Prostate gland (tissue), 2 donors: ENCODE measurements around the gene LMBR1. TPM values are rescaled to one million over a fixed set of nuclear protein-coding genes. Genes with fewer than 3 reads are reported as not detected.

ENCODE experiments used
- DNase-seq: peaks from one replicate; pipeline ENCODE4 v3.0.0-alpha.2; 2019; ENCODE audit warnings: low spot score
- H3K27ac ChIP-seq, 2 donors: fragments of 200-600 bp; sonication (generic); 2 replicates each; pipeline ENCODE4 v1.5.1; 2017 to 2019
- H3K27me3 ChIP-seq: fragments of 200-600 bp; sonication (generic); replicated peaks from 2 replicates; pipeline ENCODE4 v1.5.1; 2019; ENCODE audit not compliant: insufficient read depth
- H3K36me3 ChIP-seq, 2 donors: fragments of 200-600 bp; sonication (generic); 1 replicate in 1 of 2; 2 replicates in 1 of 2; pipeline versions ENCODE4 v1.5.1 to v1.8.1; 2017 to 2019
- H3K4me1 ChIP-seq: fragments of 200-600 bp; sonication (generic); replicated peaks from 2 replicates; pipeline ENCODE4 v1.5.1; 2019
- H3K4me3 ChIP-seq, 2 donors: fragments of 200-600 bp; sonication (generic); 2 replicates each; pipeline ENCODE4 v1.5.1; 2017 to 2019
- H3K9me3 ChIP-seq: fragments of 200-600 bp; sonication (generic); 2 replicates; pipeline ENCODE4 v1.5.1; 2017
- CTCF ChIP-seq, 4 experiments: fragments of 200-600 bp in 2 of 4; fragments of 450-650 bp in 2 of 4; sonication (generic) in 2 of 4; IDR thresholded peaks; 1 replicate in 3 of 4; 2 replicates in 1 of 4; pipeline ENCODE4 v1.5.1; 2016 to 2019; ENCODE audit warnings: antibody characterized with exemption in 4 of 4, mild to moderate bottlenecking in 2 of 4, moderate library complexity in 2 of 4
- POLR2A ChIP-seq: fragments of 450-650 bp; IDR thresholded peaks from one replicate; pipeline ENCODE4 v1.6.1; 2016; ENCODE audit warnings: antibody characterized with exemption, mild to moderate bottlenecking
- POLR2AphosphoS5 ChIP-seq: sonication (generic); formaldehyde crosslinking; IDR thresholded peaks from one replicate; pipeline ENCODE4 v1.6.1; 2017; ENCODE audit warnings: antibody characterized with exemption
- WGBS: methylation state at CpG from one replicate; pipeline ENCODE4 v1.1.5; 2018; 5-methylcytosine and 5-hydroxymethylcytosine counted together
- intact Hi-C: fragments of 100-400 bp; cut with DNase I; formaldehyde crosslinking; loops from one replicate; pipeline ENCODE4 v1.14.2; 2022
- total RNA-seq, 2 donors: library from RNA; depleted of rRNA; stranded (reverse); fragments of >200 nt; gene quantifications; one replicate each; pipeline ENCODE4 v1.1.0, GENCODE V29; 2016

LMBR1 gene
- total RNA-seq, 2 donors from 2014 or later: 44.7 to 168 TPM

GRCh38 chr7:156935250-156935649, 42.3 kb upstream of the LMBR1 start:
- Histone ChIP-seq H3K27ac (no peak overlapping the region), H3K9me3 (no peaks in the 10 kb centered on the region), H3K4me3 (no peak overlapping the region), H3K36me3 (no peaks in the 10 kb centered on the region), H3K27me3 (no peaks in the 10 kb centered on the region), H3K4me1 (no peaks in the 10 kb centered on the region)
- no peak for TF ChIP-seq POLR2AphosphoS5
- no peak for TF ChIP-seq POLR2A
- TF ChIP-seq CTCF (IDR thresholded peaks at IDR 0.05): no peak
- intact Hi-C loops: no loop called here
- WGBS: 93% methylated on average over 7 of the region's 7 CpGs
- DNase-seq: no peak

- intact Hi-C loops: no loop called here
- TF ChIP-seq POLR2AphosphoS5 (peak; percentile 61), POLR2A (no peak), CTCF (IDR thresholded peaks at IDR 0.05) (no peak)
- WGBS: 5% methylated on average over 7 of the region's 7 CpGs
- Histone ChIP-seq H3K36me3 (no peaks in the 10 kb centered on the region), H3K27me3 (no peaks in the 10 kb centered on the region), H3K27ac (peak overlapping the region in 1 of 2 donors; percentile 23), H3K9me3 (no peaks in the 10 kb centered on the region), H3K4me3 (no peak overlapping the region), H3K4me1 (no peaks in the 10 kb centered on the region)
- DNase-seq: peak; percentile 27
Observed at GRCh38 chr7:156932006-156932405, 39.0 kb upstream of the LMBR1 start.

GRCh38 chr7:156929789-156930539, 37.0 kb upstream of the LMBR1 start:
- Histone ChIP-seq H3K4me1 (no peaks in the 10 kb centered on the region), H3K9me3 (no peaks in the 10 kb centered on the region), H3K4me3 (no peak overlapping the region), H3K27me3 (no peaks in the 10 kb centered on the region), H3K27ac (no peak overlapping the region), H3K36me3 (no peaks in the 10 kb centered on the region)
- intact Hi-C loops: no loop called here
- TF ChIP-seq CTCF (IDR thresholded peaks at IDR 0.05): no peak
- no peak for TF ChIP-seq POLR2AphosphoS5
- no peak for TF ChIP-seq POLR2A
- 74% methylated on average over 16 of the region's 16 CpGs for WGBS
- no peak for DNase-seq

GRCh38 chr7:156928406-156928747, 35.4 kb upstream of the LMBR1 start:
- intact Hi-C loops: no loop called here
- 11% methylated on average over 5 of the region's 5 CpGs for WGBS
- no peak for DNase-seq

More at GRCh38 chr7:156928406-156928747, 35.4 kb upstream of the LMBR1 start:
- Histone ChIP-seq H3K27me3 (no peaks in the 10 kb centered on the region), H3K4me1 (no peaks in the 10 kb centered on the region), H3K4me3 (no peak overlapping the region), H3K27ac (no peak overlapping the region), H3K36me3 (no peaks in the 10 kb centered on the region), H3K9me3 (no peaks in the 10 kb centered on the region)
- TF ChIP-seq CTCF (IDR thresholded peaks at IDR 0.05) (no peak), POLR2AphosphoS5 (no peak), POLR2A (no peak)
